ENCODE data around the gene ABCG8. TPM values are rescaled to one million over a fixed set of nuclear protein-coding genes. Genes with fewer than 3 reads are reported as not detected.

Gene ABCG8
- total RNA-seq, 2 donors from 2014 or later, result not detected

DNA sequence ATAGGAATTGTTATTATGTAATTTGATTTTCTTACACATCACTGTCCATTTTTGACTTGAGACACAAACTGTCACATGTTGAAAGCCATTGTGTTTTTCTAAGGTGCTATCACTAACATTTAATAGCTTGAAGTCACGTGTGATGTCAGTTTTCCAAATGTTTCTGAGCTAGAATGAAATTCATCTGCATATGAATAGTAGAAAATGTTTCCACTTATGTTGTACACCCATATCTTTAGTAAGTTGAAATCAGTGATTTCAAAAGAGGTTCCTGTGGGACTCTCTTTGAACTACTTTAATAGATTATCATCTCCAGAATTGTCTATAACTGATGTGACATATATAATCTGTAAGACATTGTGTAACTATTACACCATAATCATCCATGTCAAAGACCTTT lies 27.9 kb upstream of the ABCG8 start:
- no peak overlapping the region for H3K27ac ChIP-seq (ENCODE audit: low read depth, low read length)
- Mint-ChIP-seq H3K4me1 (peaks cover 14% of the 10 kb centered on the region), H3K9me3 (no peaks in the 10 kb centered on the region), H3K36me3 (ENCODE audit: low read depth) (peaks cover 3% of the 10 kb centered on the region), H3K27me3 (ENCODE audit: insufficient read depth) (no peaks in the 10 kb centered on the region), H3K27ac (no peak overlapping the region), H3K4me3 (no peak overlapping the region)
- no peak overlapping the region for H3K4me3 ChIP-seq (ENCODE audit: low read length)
- no peaks in the 10 kb centered on the region for H3K4me1 ChIP-seq (ENCODE audit: control insufficient read depth, insufficient read depth, low read length)
- H3K27me3 ChIP-seq (ENCODE audit: control insufficient read depth, insufficient read depth, low read length, poor library complexity, severe bottlenecking), result no peaks in the 10 kb centered on the region
- 86 to 100% methylated on average over 1 of the region's 1 CpG for WGBS, 2 experiments (ENCODE audit: insufficient coverage in 1 of 2, insufficient read length in 1 of 2)
- H3K36me3 ChIP-seq (ENCODE audit: control insufficient read depth, insufficient read depth, low read length), result no peaks in the 10 kb centered on the region
- no peak for DNase-seq
- no peak for TF ChIP-seq CTCF (conservative IDR thresholded peaks at IDR 0.05)
- H3K9me3 ChIP-seq (ENCODE audit: control insufficient read depth, low read length), result no peaks in the 10 kb centered on the region
- no peak overlapping the region for H3K9ac ChIP-seq (ENCODE audit: extremely low read depth, low read length, poor library complexity, severe bottlenecking)

- Mint-ChIP-seq H3K9me3 (no peaks in the 10 kb centered on the region), H3K36me3 (ENCODE audit: low read depth) (no peaks in the 10 kb centered on the region), H3K4me3 (no peak overlapping the region), H3K27ac (no peak overlapping the region), H3K4me1 (peaks cover 7% of the 10 kb centered on the region), H3K27me3 (ENCODE audit: insufficient read depth) (no peaks in the 10 kb centered on the region)
- Histone ChIP-seq H3K9me3 (ENCODE audit: control insufficient read depth, low read length) (no peaks in the 10 kb centered on the region), H3K36me3 (ENCODE audit: control insufficient read depth, insufficient read depth, low read length) (no peaks in the 10 kb centered on the region), H3K4me1 (ENCODE audit: control insufficient read depth, insufficient read depth, low read length) (no peaks in the 10 kb centered on the region), H3K9ac (ENCODE audit: extremely low read depth, low read length, poor library complexity, severe bottlenecking) (no peak overlapping the region), H3K4me3 (ENCODE audit: low read length) (no peak overlapping the region), H3K27me3 (ENCODE audit: control insufficient read depth, insufficient read depth, low read length, poor library complexity, severe bottlenecking) (no peaks in the 10 kb centered on the region), H3K27ac (ENCODE audit: low read depth, low read length) (no peak overlapping the region)
- TF ChIP-seq CTCF (conservative IDR thresholded peaks at IDR 0.05), result no peak
- 83 to 89% methylated on average over 1 to 2 of the region's 2 CpGs for WGBS, 2 experiments (ENCODE audit: insufficient coverage in 1 of 2, insufficient read length in 1 of 2)
- no peak for DNase-seq
Measured at GRCh38 chr2:43812006-43812405, 26.8 kb upstream of the ABCG8 start.

GRCh38 chr2:43812947-43813346 lies 25.8 kb upstream of the ABCG8 start:
- H3K4me1 Mint-ChIP-seq, result no peaks in the 10 kb centered on the region
- H3K27ac ChIP-seq (ENCODE audit: low read depth, low read length), result no peak overlapping the region
- no peak overlapping the region for H3K4me3 Mint-ChIP-seq
- H3K27me3 Mint-ChIP-seq (ENCODE audit: insufficient read depth), result no peaks in the 10 kb centered on the region
- 78% methylated on average over 2 of the region's 2 CpGs; no CpG with 5 or more reads in 1 of the 2 experiments for WGBS, 2 experiments (ENCODE audit: insufficient coverage in 1 of 2, insufficient read length in 1 of 2)
- no peak overlapping the region for H3K9ac ChIP-seq (ENCODE audit: extremely low read depth, low read length, poor library complexity, severe bottlenecking)
- no peaks in the 10 kb centered on the region for H3K9me3 Mint-ChIP-seq
- no peaks in the 10 kb centered on the region for H3K36me3 Mint-ChIP-seq (ENCODE audit: low read depth)
- no peak for DNase-seq
- TF ChIP-seq CTCF (conservative IDR thresholded peaks at IDR 0.05), result no peak
- H3K27ac Mint-ChIP-seq, result no peak overlapping the region
- no peaks in the 10 kb centered on the region for H3K9me3 ChIP-seq (ENCODE audit: control insufficient read depth, low read length)
- no peak overlapping the region for H3K4me3 ChIP-seq (ENCODE audit: low read length)
- no peaks in the 10 kb centered on the region for H3K4me1 ChIP-seq (ENCODE audit: control insufficient read depth, insufficient read depth, low read length)
- H3K36me3 ChIP-seq (ENCODE audit: control insufficient read depth, insufficient read depth, low read length), result no peaks in the 10 kb centered on the region
- H3K27me3 ChIP-seq (ENCODE audit: control insufficient read depth, insufficient read depth, low read length, poor library complexity, severe bottlenecking), result no peaks in the 10 kb centered on the region

Measured in endodermal cell (in vitro differentiated cells).